ENCODE data around the gene SH2B2. TPM values are rescaled to one million over a fixed set of nuclear protein-coding genes. Genes with fewer than 3 reads are reported as not detected.
"Not testable (repeated sequence)": the region's sequence is repeated elsewhere in the genome, so short reads cannot be mapped to it uniquely, and the experiment has no call there.

SH2B2 gene
- total RNA-seq, 1 experiment from 2014 or later, result 1.4 TPM

DNA sequence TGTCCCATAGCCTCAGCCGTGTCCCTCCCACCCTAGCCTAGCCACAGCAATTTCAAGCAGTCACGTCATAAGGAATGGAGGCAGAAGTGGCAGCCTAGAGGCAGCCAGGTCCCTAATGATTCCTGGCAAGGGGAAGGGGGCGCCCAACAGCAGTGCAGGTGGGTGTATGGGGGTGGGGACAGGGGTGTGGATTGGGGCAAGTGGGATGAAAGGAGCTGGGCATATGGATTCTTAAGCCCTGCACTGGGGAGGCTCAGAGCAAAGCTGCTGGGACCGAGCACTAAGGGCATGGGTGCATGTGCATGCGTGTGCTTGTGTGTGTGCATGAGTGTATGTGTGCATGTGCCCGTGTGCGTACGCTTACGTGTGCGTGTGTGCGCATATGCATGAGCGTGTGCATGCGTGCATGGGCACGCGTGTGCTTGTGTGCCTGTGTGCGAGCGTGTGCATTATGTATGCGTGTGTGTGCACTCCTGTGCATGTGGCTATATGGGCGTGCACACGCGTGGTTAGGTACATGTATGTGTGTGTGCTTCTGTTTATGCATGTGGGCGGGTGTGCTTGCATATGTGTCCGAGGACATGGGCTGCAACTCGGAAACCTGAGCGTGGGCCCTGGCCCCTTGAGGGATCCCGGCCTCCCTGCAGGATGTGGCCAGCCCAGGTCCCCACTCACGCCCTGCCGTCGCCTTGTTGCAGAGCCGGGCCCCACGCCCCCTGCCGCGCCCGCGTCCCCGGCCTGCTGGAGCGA, 34.1 kb downstream of the SH2B2 start:
- no TSS peak for BruUV-seq (replicated peaks)
- TF ChIP-seq, protein P1, sequence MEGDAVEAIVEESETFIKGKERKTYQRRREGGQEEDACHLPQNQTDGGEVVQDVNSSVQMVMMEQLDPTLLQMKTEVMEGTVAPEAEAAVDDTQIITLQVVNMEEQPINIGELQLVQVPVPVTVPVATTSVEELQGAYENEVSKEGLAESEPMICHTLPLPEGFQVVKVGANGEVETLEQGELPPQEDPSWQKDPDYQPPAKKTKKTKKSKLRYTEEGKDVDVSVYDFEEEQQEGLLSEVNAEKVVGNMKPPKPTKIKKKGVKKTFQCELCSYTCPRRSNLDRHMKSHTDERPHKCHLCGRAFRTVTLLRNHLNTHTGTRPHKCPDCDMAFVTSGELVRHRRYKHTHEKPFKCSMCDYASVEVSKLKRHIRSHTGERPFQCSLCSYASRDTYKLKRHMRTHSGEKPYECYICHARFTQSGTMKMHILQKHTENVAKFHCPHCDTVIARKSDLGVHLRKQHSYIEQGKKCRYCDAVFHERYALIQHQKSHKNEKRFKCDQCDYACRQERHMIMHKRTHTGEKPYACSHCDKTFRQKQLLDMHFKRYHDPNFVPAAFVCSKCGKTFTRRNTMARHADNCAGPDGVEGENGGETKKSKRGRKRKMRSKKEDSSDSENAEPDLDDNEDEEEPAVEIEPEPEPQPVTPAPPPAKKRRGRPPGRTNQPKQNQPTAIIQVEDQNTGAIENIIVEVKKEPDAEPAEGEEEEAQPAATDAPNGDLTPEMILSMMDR (IDR thresholded peaks at IDR 0.05; ENCODE audit: unreplicated experiment), result no peak
- ChIA-PET POLR2A (no interaction called here), CTCF (interaction anchor here (0.6 kb wide), 1 partner anchor 1360 kb away, joined by 4 read pairs; no protein-coding TSS in a partner anchor)
- Mint-ChIP-seq H3K36me3 (ENCODE audit: insufficient read depth, unreplicated experiment) (peaks cover 7% of the 10 kb centered on the region), H3K27ac (ENCODE audit: low read depth, unreplicated experiment) (no peak overlapping the region), H3K4me3 (ENCODE audit: unreplicated experiment) (no peak overlapping the region), H3K27me3 (ENCODE audit: insufficient read depth, unreplicated experiment) (no peaks in the 10 kb centered on the region), H3K4me1 (ENCODE audit: insufficient read depth, unreplicated experiment) (peaks cover 5% of the 10 kb centered on the region), H3K9me3 (ENCODE audit: unreplicated experiment) (no peaks in the 10 kb centered on the region)
- intact Hi-C loops (cut with micrococcal nuclease), result no loop called here
- no peak for DNase-seq (ENCODE audit: unreplicated experiment)

DNA sequence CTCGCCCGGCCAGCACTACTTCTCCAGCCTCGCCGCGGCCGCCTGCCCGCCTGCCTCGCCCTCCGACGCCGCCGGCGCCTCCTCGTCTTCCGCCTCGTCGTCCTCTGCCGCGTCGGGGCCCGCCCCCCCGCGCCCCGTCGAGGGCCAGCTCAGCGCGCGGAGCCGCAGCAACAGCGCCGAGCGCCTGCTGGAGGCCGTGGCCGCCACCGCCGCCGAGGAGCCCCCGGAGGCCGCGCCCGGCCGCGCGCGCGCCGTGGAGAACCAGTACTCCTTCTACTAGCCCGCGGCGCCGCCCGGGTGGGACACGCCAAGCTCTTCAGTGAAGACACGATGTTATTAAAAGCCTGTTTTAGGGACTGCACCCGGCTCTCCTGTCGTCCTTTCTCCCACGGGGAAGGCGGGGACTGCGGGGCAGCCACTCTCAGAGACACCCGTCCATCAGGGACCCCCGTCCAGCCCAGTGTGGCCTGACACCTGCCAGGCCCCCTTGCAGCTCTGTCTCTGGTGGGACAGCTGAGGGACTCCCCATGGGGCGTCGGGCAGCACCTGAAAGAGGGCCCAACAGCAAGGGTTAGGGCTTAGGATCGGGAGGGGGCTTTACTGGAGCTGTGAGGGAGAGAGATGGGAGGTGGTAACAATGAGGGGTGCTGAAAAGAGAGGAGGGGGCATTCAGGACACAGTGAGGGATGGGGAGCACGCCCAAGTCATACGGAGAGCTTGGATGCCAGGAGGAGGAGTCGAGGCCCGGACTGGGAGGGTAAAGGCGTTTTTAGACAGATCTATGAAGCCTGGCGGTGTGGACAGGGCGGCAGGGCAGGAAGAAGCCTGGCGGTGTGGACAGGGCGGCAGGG, 34.9 kb downstream of the SH2B2 start:
- peaks cover 6% of the 10 kb centered on the region for H3K36me3 Mint-ChIP-seq (ENCODE audit: insufficient read depth, unreplicated experiment)
- ChIA-PET POLR2A (no interaction called here), CTCF (interaction anchor here (0.6 kb wide), 1 partner anchor 1361 kb away, joined by 4 read pairs; no protein-coding TSS in a partner anchor)
- no TSS peak for BruUV-seq (replicated peaks)
- intact Hi-C loops (cut with micrococcal nuclease), result no loop called here
- TF ChIP-seq, protein P1 (IDR thresholded peaks at IDR 0.05; ENCODE audit: unreplicated experiment), result no peak
- H3K9me3 Mint-ChIP-seq (ENCODE audit: unreplicated experiment), result no peaks in the 10 kb centered on the region
- no peak for DNase-seq (ENCODE audit: unreplicated experiment)
- no peak overlapping the region for H3K27ac Mint-ChIP-seq (ENCODE audit: low read depth, unreplicated experiment)
- H3K27me3 Mint-ChIP-seq (ENCODE audit: insufficient read depth, unreplicated experiment), result peaks cover 2% of the 10 kb centered on the region
- H3K4me3 Mint-ChIP-seq (ENCODE audit: unreplicated experiment), result no peak overlapping the region
- peaks cover 5% of the 10 kb centered on the region for H3K4me1 Mint-ChIP-seq (ENCODE audit: insufficient read depth, unreplicated experiment)

DNA sequence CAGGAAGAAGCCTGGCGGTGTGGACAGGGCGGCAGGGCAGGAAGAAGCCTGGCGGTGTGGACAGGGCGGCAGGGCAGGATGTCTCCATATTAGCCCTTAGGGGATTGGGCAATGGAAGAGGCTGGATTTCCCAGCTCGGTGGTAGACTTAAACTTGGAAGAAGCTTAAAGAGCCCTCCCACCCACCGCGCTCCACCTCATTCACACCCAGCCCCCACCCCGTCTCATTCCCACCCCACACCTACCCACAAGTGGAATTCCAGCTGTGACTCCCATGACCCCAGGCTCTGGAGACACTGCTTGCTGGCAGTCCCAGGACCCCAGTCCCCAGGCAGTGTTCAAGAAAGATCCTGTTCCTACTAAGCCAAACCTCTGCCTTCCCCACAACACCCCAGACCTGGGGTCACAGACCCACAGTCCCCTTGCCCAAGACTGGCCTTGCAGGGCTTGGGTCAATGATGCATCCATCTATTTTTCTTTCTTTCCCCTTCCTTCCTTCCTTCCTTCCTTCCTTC, 35.6 kb downstream of the SH2B2 start:
- POLR2A ChIA-PET, result no interaction called here
- H3K27me3 Mint-ChIP-seq (ENCODE audit: insufficient read depth, unreplicated experiment), result peaks cover 9% of the 10 kb centered on the region
- no peaks in the 10 kb centered on the region for H3K9me3 Mint-ChIP-seq (ENCODE audit: unreplicated experiment)
- no peak overlapping the region for H3K27ac Mint-ChIP-seq (ENCODE audit: low read depth, unreplicated experiment)
- no peak for DNase-seq (ENCODE audit: unreplicated experiment)
- H3K36me3 Mint-ChIP-seq (ENCODE audit: insufficient read depth, unreplicated experiment), result no peaks in the 10 kb centered on the region
- no TSS peak for BruUV-seq (replicated peaks)
- peaks cover 6% of the 10 kb centered on the region for H3K4me1 Mint-ChIP-seq (ENCODE audit: insufficient read depth, unreplicated experiment)
- TF ChIP-seq, protein P1 (IDR thresholded peaks at IDR 0.05; ENCODE audit: unreplicated experiment), result no peak
- CTCF ChIA-PET, result no interaction called here
- intact Hi-C loops (cut with micrococcal nuclease), result no loop called here
- H3K4me3 Mint-ChIP-seq (ENCODE audit: unreplicated experiment), result no peak overlapping the region

DNA sequence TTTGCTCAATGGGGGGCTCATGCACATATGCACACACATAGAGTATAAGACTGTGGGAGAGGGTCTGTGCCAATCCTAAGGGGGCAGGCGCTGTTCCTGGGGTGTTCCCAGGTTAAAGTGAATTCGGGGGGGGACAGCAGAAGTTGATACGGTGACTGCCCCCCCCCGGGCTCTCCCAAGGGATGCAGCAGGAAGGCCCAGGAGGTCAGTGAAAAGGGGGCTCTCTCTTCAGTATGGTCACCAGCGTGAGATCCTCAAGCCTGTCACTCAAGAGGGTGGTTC, 37.2 kb downstream of the SH2B2 start:
- POLR2A ChIA-PET, result no interaction called here
- H3K27me3 Mint-ChIP-seq (ENCODE audit: insufficient read depth, unreplicated experiment), result peaks cover 25% of the 10 kb centered on the region
- no peaks in the 10 kb centered on the region for H3K9me3 Mint-ChIP-seq (ENCODE audit: unreplicated experiment)
- H3K4me3 Mint-ChIP-seq (ENCODE audit: unreplicated experiment), result no peak overlapping the region
- DNase-seq (ENCODE audit: unreplicated experiment), result no peak
- no peaks in the 10 kb centered on the region for H3K36me3 Mint-ChIP-seq (ENCODE audit: insufficient read depth, unreplicated experiment)
- no TSS peak for BruUV-seq (replicated peaks)
- H3K4me1 Mint-ChIP-seq (ENCODE audit: insufficient read depth, unreplicated experiment), result peaks cover 7% of the 10 kb centered on the region
- CTCF ChIA-PET, result no interaction called here
- TF ChIP-seq, protein P1 (IDR thresholded peaks at IDR 0.05; ENCODE audit: unreplicated experiment), result no peak
- H3K27ac Mint-ChIP-seq (ENCODE audit: low read depth, unreplicated experiment), result no peak overlapping the region
- intact Hi-C loops (cut with micrococcal nuclease), result no loop called here

DNA sequence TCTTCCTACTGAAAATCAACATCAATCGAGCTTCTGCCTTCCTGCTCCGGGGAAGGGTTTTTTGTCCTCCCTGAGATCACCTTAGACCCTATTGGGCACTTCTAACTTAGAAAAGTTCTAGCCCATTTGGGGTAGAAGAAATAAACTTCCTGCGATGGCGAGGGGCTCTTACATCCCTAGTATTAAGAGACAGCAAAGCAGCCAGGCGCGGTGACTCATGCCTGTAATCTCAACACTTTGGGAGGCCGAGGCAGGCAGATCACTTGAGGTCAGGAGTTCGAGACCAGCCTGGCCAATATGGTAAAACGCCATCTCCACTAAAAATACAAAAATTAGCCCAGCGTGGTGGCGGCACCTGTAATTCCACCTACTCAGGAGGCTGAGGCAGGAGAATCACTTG, 38.4 kb downstream of the SH2B2 start:
- H3K4me1 Mint-ChIP-seq (ENCODE audit: insufficient read depth, unreplicated experiment); BruUV-seq (replicated peaks); H3K9me3 Mint-ChIP-seq (ENCODE audit: unreplicated experiment); DNase-seq (ENCODE audit: unreplicated experiment); POLR2A ChIA-PET; H3K4me3 Mint-ChIP-seq (ENCODE audit: unreplicated experiment); CTCF ChIA-PET; intact Hi-C loops (cut with micrococcal nuclease); H3K36me3 Mint-ChIP-seq (ENCODE audit: insufficient read depth, unreplicated experiment); H3K27ac Mint-ChIP-seq (ENCODE audit: low read depth, unreplicated experiment): not testable (repeated sequence)
- H3K27me3 Mint-ChIP-seq (ENCODE audit: insufficient read depth, unreplicated experiment), result peaks cover 27% of the 10 kb centered on the region

All from MCF 10A (cell line).